ENCODE measurements around the gene TMEM45A. TPM values are rescaled to one million over a fixed set of nuclear protein-coding genes. Genes with fewer than 3 reads are reported as not detected.

Gene TMEM45A
- total RNA-seq, 1 donor from 2014 or later, result 0.32 TPM

- intact Hi-C loops (cut with micrococcal nuclease), result loop anchor here (10.0 kb wide), 2 partner anchors 48 to 792 kb away; partner anchors contain the start of gene CMSS1
These were observed 114.6 kb downstream of the TMEM45A start for GRCh38 chr3:100606894-100607512.

- intact Hi-C loops (cut with micrococcal nuclease), result loop anchor here (10.0 kb wide), 2 partner anchors 45 to 795 kb away; partner anchors contain the start of gene CMSS1
These were observed 116.9 kb downstream of the TMEM45A start, which contains the start of gene ADGRG7 for GRCh38 chr3:100609305-100609704. Gene ADGRG7 (plus strand): TSS chr3:100609601. CDS start chr3:100609857, 256 bp downstream.

GRCh38 chr3:100609963-100610362 is 117.5 kb downstream of the TMEM45A start:
- intact Hi-C loops (cut with micrococcal nuclease), result loop anchor here (10.0 kb wide), 2 partner anchors 45 to 795 kb away; partner anchors contain the start of gene CMSS1

GRCh38 chr3:100611221-100611620 is 118.8 kb downstream of the TMEM45A start:
- intact Hi-C loops (cut with micrococcal nuclease), result no loop called here

- intact Hi-C loops (cut with micrococcal nuclease), result no loop called here
These were observed 121.4 kb downstream of the TMEM45A start for GRCh38 chr3:100613721-100614390.

GRCh38 chr3:100614941-100615340 is 122.5 kb downstream of the TMEM45A start:
- intact Hi-C loops (cut with micrococcal nuclease), result no loop called here

GRCh38 chr3:100615684-100616083 is 123.3 kb downstream of the TMEM45A start:
- intact Hi-C loops (cut with micrococcal nuclease), result no loop called here

GRCh38 chr3:100621251-100621650 is 128.8 kb downstream of the TMEM45A start:
- intact Hi-C loops (cut with micrococcal nuclease), result no loop called here

Other genes with a start within 250 kb of the TMEM45A start
- 27.3 and 30.7 TPM in 2 replicates for gene TBC1D23, start 231.6 kb upstream of the TMEM45A start, total RNA-seq
- gene NIT2, start 157.9 kb upstream of the TMEM45A start, total RNA-seq, result 46.4 and 49.6 TPM in 2 replicates
- gene TOMM70, start 91.5 kb upstream of the TMEM45A start, total RNA-seq, result 43.3 and 44.9 TPM in 2 replicates
- gene LNP1, start 91.1 kb upstream of the TMEM45A start, total RNA-seq, result 1.4 and 1.8 TPM in 2 replicates
- not detected in 2 replicates for gene ADGRG7, start 117.0 kb downstream of the TMEM45A start, total RNA-seq
- 56.1 and 59.4 TPM in 2 replicates for gene TFG, start 216.9 kb downstream of the TMEM45A start, total RNA-seq